CD8-positive, alpha-beta memory T cell (primary cell): ENCODE data around the gene SLC5A2. TPM values are rescaled to one million over a fixed set of nuclear protein-coding genes. Genes with fewer than 3 reads are reported as not detected.
A peak's percentile ranks its signal among the peaks of the same experiment; 100 is the strongest.
"Not testable (repeated sequence)": the region's sequence is repeated elsewhere in the genome, so short reads cannot be mapped to it uniquely, and the experiment has no call there.

Source experiments
- CTCF ChIA-PET: fragments of 350-600 bp; sonication (Branson Sonifier 250); formaldehyde crosslinking; loops from one replicate; lab custom pipeline; 2021; ENCODE audit warnings: antibody characterized with exemption; lab: Charles Lee
- POLR2A ChIA-PET: fragments of 350-600 bp; sonication (Branson Sonifier 250); formaldehyde crosslinking; loops from one replicate; lab custom pipeline; 2021; ENCODE audit warnings: antibody characterized with exemption; lab: Charles Lee
- DNase-seq, 5 donors: peaks; one replicate each; pipeline versions ENCODE4 v3.0.0 to v3.0.0-alpha.2; 2020 to 2022; ENCODE audit warnings: mixed read lengths in 1 of 5
- H3K27ac ChIP-seq: one replicate; pipeline ENCODE4 v1.7.0; 2013; ENCODE audit warnings: low read depth, mild to moderate bottlenecking, low read length, moderate library complexity
- H3K27me3 ChIP-seq: 2 replicates; pipeline ENCODE4 v1.7.0; 2013; ENCODE audit warnings: low read length, mild to moderate bottlenecking; ENCODE audit not compliant: insufficient read depth, poor library complexity, severe bottlenecking
- H3K36me3 ChIP-seq: 2 replicates; pipeline ENCODE4 v1.7.0; 2013; ENCODE audit warnings: mild to moderate bottlenecking, low read length, moderate library complexity; ENCODE audit not compliant: insufficient read depth
- H3K4me1 ChIP-seq: 2 replicates; pipeline ENCODE4 v1.7.0; 2013; ENCODE audit warnings: mild to moderate bottlenecking, low read length, moderate library complexity; ENCODE audit not compliant: insufficient read depth
- H3K4me3 ChIP-seq: 2 replicates; pipeline ENCODE4 v1.7.0; 2013; ENCODE audit warnings: mild to moderate bottlenecking, low read length
- H3K9me3 ChIP-seq: 2 replicates; pipeline ENCODE4 v1.7.0; 2013; ENCODE audit warnings: mild to moderate bottlenecking, low read length
- H3K27ac Mint-ChIP-seq, 8 donors: one replicate each; pipeline ENCODE4 v1.8.0; 2020 to 2021; ENCODE audit warnings: mixed read lengths in 8 of 8, mild to moderate bottlenecking in 6 of 8, inconsistent platforms in 3 of 8, moderate library complexity in 3 of 8
- H3K27me3 Mint-ChIP-seq, 2 donors: one replicate each; pipeline ENCODE4 v1.8.0; 2020 to 2021; ENCODE audit warnings: mixed read lengths in 2 of 2, mild to moderate bottlenecking in 1 of 2, moderate library complexity in 1 of 2
- H3K36me3 Mint-ChIP-seq, 3 donors: one replicate each; pipeline ENCODE4 v1.8.0; 2020 to 2021; ENCODE audit warnings: mixed read lengths in 3 of 3, inconsistent platforms in 1 of 3, mild to moderate bottlenecking in 1 of 3
- H3K4me1 Mint-ChIP-seq, 3 donors: one replicate each; pipeline ENCODE4 v1.8.0; 2020 to 2021; ENCODE audit warnings: mixed read lengths in 3 of 3, inconsistent platforms in 1 of 3, mild to moderate bottlenecking in 1 of 3
- H3K4me3 Mint-ChIP-seq, 7 donors: one replicate each; pipeline ENCODE4 v1.8.0; 2020 to 2021; ENCODE audit warnings: mixed read lengths in 7 of 7, mild to moderate bottlenecking in 6 of 7, moderate library complexity in 4 of 7, inconsistent platforms in 2 of 7
- H3K9me3 Mint-ChIP-seq, 5 donors: one replicate each; pipeline ENCODE4 v1.8.0; 2020 to 2022; ENCODE audit warnings: mixed read lengths in 5 of 5, mild to moderate bottlenecking in 3 of 5, moderate library complexity in 2 of 5, inconsistent platforms in 1 of 5
- polyA plus RNA-seq: library from polyadenylated mRNA; unstranded; fragments of 300-500 nt; fragmentation: Illumina TruSeq; gene quantifications from one replicate; pipeline ENCODE4 v1.2.3, GENCODE V29; 2021
- total RNA-seq, 2 experiments: library from RNA; stranded (reverse); gene quantifications; one replicate each; pipeline ENCODE4 v1.2.3, GENCODE V29; 2021

The SLC5A2 gene
- total and polyA plus RNA-seq, 3 experiments from 2014 or later, result 0.24 to 2.0 TPM; not detected in 1

DNA sequence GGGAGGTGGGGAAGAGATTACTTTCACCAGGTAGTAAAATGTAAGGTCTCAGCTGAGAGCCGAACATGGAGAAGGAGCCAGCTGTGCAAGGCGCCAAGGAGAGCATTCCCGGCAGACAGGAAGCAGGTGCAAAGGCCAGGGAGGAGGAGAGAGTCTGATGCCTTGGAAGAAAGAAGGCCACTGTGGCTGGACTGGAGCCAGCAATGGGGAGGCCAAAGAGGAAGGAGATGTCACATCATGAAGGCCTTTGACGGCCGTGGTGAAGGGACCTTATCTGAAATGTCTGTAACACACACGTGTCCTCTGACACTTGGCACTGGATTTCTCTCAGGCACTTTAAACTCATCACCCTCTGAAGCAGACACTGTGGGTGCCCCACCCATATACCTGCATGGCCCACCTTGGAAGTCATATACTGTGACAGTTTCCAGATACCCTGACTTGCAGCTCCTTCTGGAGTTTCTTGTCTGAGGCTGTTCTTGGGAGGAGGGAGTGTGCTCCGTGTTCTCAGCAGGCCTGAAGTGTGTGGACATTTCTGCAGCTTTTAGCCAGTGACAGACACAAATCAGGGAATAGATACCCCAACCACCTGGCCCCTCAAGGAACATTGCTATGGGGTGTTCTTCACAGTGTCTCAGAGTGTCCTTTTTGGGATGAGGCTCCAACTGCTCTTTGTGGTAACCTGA is 1.9 kb upstream of the SLC5A2 start:
- H3K4me1 ChIP-seq, result peaks cover 6% of the 10 kb centered on the region
- no peaks in the 10 kb centered on the region for H3K27me3 ChIP-seq
- H3K36me3 Mint-ChIP-seq, result peaks cover 0 to 2% (median 2%) of the 10 kb centered on the region in 3 donors
- H3K27me3 Mint-ChIP-seq, result peaks cover 0 to 4% of the 10 kb centered on the region in 2 donors
- no peaks in the 10 kb centered on the region for H3K9me3 ChIP-seq
- H3K4me3 Mint-ChIP-seq, result no peak overlapping the region
- POLR2A ChIA-PET, result no interaction called here
- no peaks in the 10 kb centered on the region for H3K9me3 Mint-ChIP-seq
- CTCF ChIA-PET, result interaction anchor here (1.2 kb wide), 1 partner anchor 10 kb away, joined by 3 read pairs; no protein-coding TSS in a partner anchor
- H3K27ac Mint-ChIP-seq, result no peak overlapping the region
- no peak overlapping the region for H3K27ac ChIP-seq
- H3K4me3 ChIP-seq, result no peak overlapping the region
- DNase-seq, result no peak
- H3K4me1 Mint-ChIP-seq, result peaks cover 6 to 21% (median 9%) of the 10 kb centered on the region in 3 donors
- no peaks in the 10 kb centered on the region for H3K36me3 ChIP-seq

DNA sequence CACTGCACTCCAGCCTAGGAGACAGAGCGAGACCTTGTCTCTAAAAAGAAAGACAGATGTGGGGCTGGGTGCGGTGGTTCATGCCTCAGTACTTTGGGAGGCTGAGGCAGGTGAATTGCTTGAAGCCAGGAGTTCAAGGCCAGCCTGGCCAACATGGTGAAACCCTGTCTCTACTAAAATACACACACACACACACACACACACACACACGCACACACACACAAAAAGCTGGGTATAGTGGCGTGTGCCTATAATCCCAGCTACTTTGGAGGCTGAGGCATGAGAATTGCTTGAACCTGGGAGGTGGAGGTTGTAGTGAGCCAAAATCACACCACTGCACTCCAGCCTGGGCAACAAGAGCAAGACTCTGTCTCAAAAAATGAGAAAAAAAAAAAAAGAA is 1.1 kb downstream of the SLC5A2 start:
- H3K27ac ChIP-seq, H3K9me3 ChIP-seq, H3K4me3 Mint-ChIP-seq, H3K36me3 ChIP-seq, H3K27me3 ChIP-seq, H3K4me3 ChIP-seq, H3K36me3 Mint-ChIP-seq, DNase-seq, H3K27ac Mint-ChIP-seq, POLR2A ChIA-PET, CTCF ChIA-PET, H3K9me3 Mint-ChIP-seq, H3K27me3 Mint-ChIP-seq: not testable (repeated sequence)
- peaks cover 0 to 17% (median 13%) of the 10 kb centered on the region in 3 donors for H3K4me1 Mint-ChIP-seq
- H3K4me1 ChIP-seq, result peaks cover 14% of the 10 kb centered on the region

- Histone ChIP-seq H3K36me3 (no peaks in the 10 kb centered on the region), H3K27me3 (no peaks in the 10 kb centered on the region), H3K9me3 (no peaks in the 10 kb centered on the region), H3K4me1 (peaks cover 14% of the 10 kb centered on the region), H3K27ac (no peak overlapping the region), H3K4me3 (no peak overlapping the region)
- POLR2A ChIA-PET, result no interaction called here
- peak overlapping the region in 2 of 7 donors; percentile 37 to 50 for H3K4me3 Mint-ChIP-seq
- H3K27ac Mint-ChIP-seq, result no peak overlapping the region
- peaks cover 0 to 2% of the 10 kb centered on the region in 2 donors for H3K27me3 Mint-ChIP-seq
- H3K4me1 Mint-ChIP-seq, result peaks cover 2 to 17% (median 13%) of the 10 kb centered on the region in 3 donors
- no peak for DNase-seq
- CTCF ChIA-PET, result interaction anchor here (0.9 kb wide), 1 partner anchor 24 kb away, joined by 6 read pairs; no protein-coding TSS in a partner anchor
- peaks cover 0 to 2% (median 2%) of the 10 kb centered on the region in 3 donors for H3K36me3 Mint-ChIP-seq
- no peaks in the 10 kb centered on the region for H3K9me3 Mint-ChIP-seq
Measured at GRCh38 chr16:31484491-31485171, 1.7 kb downstream of the SLC5A2 start.

- Histone ChIP-seq H3K9me3 (no peaks in the 10 kb centered on the region), H3K4me3 (no peak overlapping the region), H3K36me3 (no peaks in the 10 kb centered on the region), H3K27ac (no peak overlapping the region), H3K4me1 (peaks cover 14% of the 10 kb centered on the region), H3K27me3 (no peaks in the 10 kb centered on the region)
- no peak for DNase-seq
- H3K36me3 Mint-ChIP-seq, result peaks cover 0 to 3% (median 2%) of the 10 kb centered on the region in 3 donors
- peaks cover 0 to 2% of the 10 kb centered on the region in 2 donors for H3K27me3 Mint-ChIP-seq
- ChIA-PET POLR2A (no interaction called here), CTCF (interaction anchor here (0.9 kb wide), 1 partner anchor 25 kb away, joined by 6 read pairs; no protein-coding TSS in a partner anchor)
- peaks cover 4 to 17% (median 13%) of the 10 kb centered on the region in 3 donors for H3K4me1 Mint-ChIP-seq
- H3K9me3 Mint-ChIP-seq, result no peaks in the 10 kb centered on the region
- H3K4me3 Mint-ChIP-seq, result peak overlapping the region in 3 of 7 donors; percentile 53 to 84 (median 76)
- H3K27ac Mint-ChIP-seq, result no peak overlapping the region
Measured at GRCh38 chr16:31485571-31485970, 2.6 kb downstream of the SLC5A2 start.

DNA sequence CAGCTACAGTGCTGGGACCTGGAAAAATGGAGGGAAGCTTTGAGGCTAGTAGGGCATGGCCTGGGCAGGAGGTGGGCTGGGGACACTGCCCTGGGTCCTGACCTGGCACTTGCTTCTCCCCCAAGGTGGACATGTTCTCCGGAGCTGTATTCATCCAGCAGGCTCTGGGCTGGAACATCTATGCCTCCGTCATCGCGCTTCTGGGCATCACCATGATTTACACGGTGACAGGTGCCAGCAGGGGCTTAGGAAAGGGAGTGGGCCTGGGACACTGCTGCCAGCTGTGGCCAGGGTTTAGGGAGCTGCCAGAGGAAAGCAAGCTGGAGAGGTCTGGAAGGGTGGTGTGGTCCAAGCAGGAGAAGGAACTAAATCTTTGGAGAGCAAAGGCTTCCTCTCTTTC is 3.1 kb downstream of the SLC5A2 start:
- Histone ChIP-seq H3K4me1 (peaks cover 14% of the 10 kb centered on the region), H3K27ac (no peak overlapping the region), H3K9me3 (no peaks in the 10 kb centered on the region), H3K4me3 (no peak overlapping the region), H3K27me3 (no peaks in the 10 kb centered on the region), H3K36me3 (no peaks in the 10 kb centered on the region)
- ChIA-PET POLR2A (no interaction called here), CTCF (interaction anchor here (2.9 kb wide), 1 partner anchor 26 kb away, joined by 10 read pairs; no protein-coding TSS in a partner anchor)
- peaks cover 0 to 2% of the 10 kb centered on the region in 2 donors for H3K27me3 Mint-ChIP-seq
- H3K4me3 Mint-ChIP-seq, result peak overlapping the region; percentile 43 to 93 (median 84)
- H3K27ac Mint-ChIP-seq, result peak overlapping the region in 2 of 8 donors; percentile 48 to 85
- H3K9me3 Mint-ChIP-seq, result no peaks in the 10 kb centered on the region
- peaks cover 0 to 5% (median 4%) of the 10 kb centered on the region in 3 donors for H3K36me3 Mint-ChIP-seq
- H3K4me1 Mint-ChIP-seq, result peaks cover 4 to 17% (median 13%) of the 10 kb centered on the region in 3 donors
- DNase-seq, result no peak

DNA sequence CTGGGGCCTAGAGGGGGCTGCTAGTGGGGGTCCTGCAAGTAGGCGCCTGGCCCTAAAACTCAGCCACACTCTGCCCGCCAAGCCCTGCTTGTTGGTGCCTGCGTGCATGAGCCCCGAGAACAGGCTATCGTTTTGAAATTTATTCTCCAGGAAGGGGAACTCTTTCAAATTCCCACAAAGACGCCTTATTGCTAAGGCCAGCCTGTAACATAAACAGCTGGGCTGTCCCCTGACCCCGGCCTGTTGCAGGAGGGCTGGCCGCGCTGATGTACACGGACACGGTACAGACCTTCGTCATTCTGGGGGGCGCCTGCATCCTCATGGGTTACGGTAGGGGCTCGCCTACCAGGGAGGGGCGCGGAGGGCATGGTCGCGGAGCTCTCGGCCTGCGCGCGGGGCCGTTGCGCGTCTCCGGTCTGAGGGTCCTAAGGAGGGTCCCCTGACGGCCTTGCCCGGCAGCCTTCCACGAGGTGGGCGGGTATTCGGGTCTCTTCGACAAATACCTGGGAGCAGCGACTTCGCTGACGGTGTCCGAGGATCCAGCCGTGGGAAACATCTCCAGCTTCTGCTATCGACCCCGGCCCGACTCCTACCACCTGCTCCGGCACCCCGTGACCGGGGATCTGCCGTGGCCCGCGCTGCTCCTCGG is 4.3 kb downstream of the SLC5A2 start:
- Mint-ChIP-seq H3K27ac (peak overlapping the region in 7 of 8 donors; percentile 47 to 95 (median 84)), H3K9me3 (no peaks in the 10 kb centered on the region), H3K36me3 (peaks cover 0 to 9% (median 4%) of the 10 kb centered on the region in 3 donors), H3K4me1 (peaks cover 4 to 17% (median 13%) of the 10 kb centered on the region in 3 donors), H3K4me3 (peak overlapping the region; percentile 90 to 93 (median 91)), H3K27me3 (no peaks in the 10 kb centered on the region)
- ChIA-PET CTCF (interaction anchor here (0.8 to 2.9 kb wide), 3 partner anchors 9 to 27 kb away, joined by 3 to 10 read pairs (median 5); no protein-coding TSS in a partner anchor), POLR2A (interaction anchor here (1.1 to 2.8 kb wide), 4 partner anchors 9 to 28 kb away, joined by 3 to 16 read pairs (median 8); partner anchors contain the start of genes ARMC5 and RUSF1)
- Histone ChIP-seq H3K27me3 (no peaks in the 10 kb centered on the region), H3K9me3 (no peaks in the 10 kb centered on the region), H3K4me1 (peaks cover 14% of the 10 kb centered on the region), H3K36me3 (no peaks in the 10 kb centered on the region), H3K4me3 (peak overlapping the region; percentile 87), H3K27ac (peak overlapping the region; percentile 24)
- DNase-seq, result no peak

- H3K4me3 ChIP-seq, result peak overlapping the region; percentile 87
- POLR2A ChIA-PET, result interaction anchor here (0.6 to 2.8 kb wide), 7 partner anchors 10 to 386 kb away, joined by 3 to 16 read pairs (median 5); partner anchors contain the start of genes ARMC5, RUSF1 and ZNF267
- peak overlapping the region; percentile 90 to 93 (median 91) for H3K4me3 Mint-ChIP-seq
Measured at GRCh38 chr16:31487720-31488467, 5.0 kb downstream of the SLC5A2 start.

More at GRCh38 chr16:31487720-31488467, 5.0 kb downstream of the SLC5A2 start:
- peak overlapping the region; percentile 64 to 95 (median 84) for H3K27ac Mint-ChIP-seq
- H3K9me3 Mint-ChIP-seq, result no peaks in the 10 kb centered on the region
- no peaks in the 10 kb centered on the region for H3K27me3 Mint-ChIP-seq
- peak overlapping the region; percentile 24 for H3K27ac ChIP-seq
- peak; percentile 70 to 83 (median 78) for DNase-seq
- peaks cover 5% of the 10 kb centered on the region for H3K36me3 ChIP-seq
- CTCF ChIA-PET, result interaction anchor here (0.8 to 2.9 kb wide), 3 partner anchors 9 to 27 kb away, joined by 3 to 10 read pairs (median 5); no protein-coding TSS in a partner anchor
- no peaks in the 10 kb centered on the region for H3K9me3 ChIP-seq
- peaks cover 4 to 17% (median 13%) of the 10 kb centered on the region in 3 donors for H3K4me1 Mint-ChIP-seq
- H3K36me3 Mint-ChIP-seq, result peaks cover 0 to 16% (median 5%) of the 10 kb centered on the region in 3 donors
- no peaks in the 10 kb centered on the region for H3K27me3 ChIP-seq
- H3K4me1 ChIP-seq, result peaks cover 14% of the 10 kb centered on the region
